Central memory CD8-positive, alpha-beta T cell (primary cell): Measurements from ENCODE around the gene SLC11A1.

ENCODE experiments used
- ATAC-seq: fragments of 150-1000 bp; cut with Tn5 transposase; replicated peaks from 2 replicates; pipeline ENCODE4 v1.10.0; 2022; ENCODE audit warnings: mild to moderate bottlenecking, moderate FRiP score, moderate number of reproducible peaks; ENCODE audit not compliant: poor library complexity, severe bottlenecking; ENCODE audit errors: extremely low read depth
- DNase-seq, 2 donors: peaks; one replicate each; pipeline ENCODE4 v3.0.0; 2021; ENCODE audit warnings: low spot score in 2 of 2
- H3K27ac Mint-ChIP-seq: one replicate; pipeline ENCODE4 v1.8.0; 2022; ENCODE audit warnings: low read depth, mild to moderate bottlenecking, moderate library complexity, mixed read lengths
- H3K27me3 Mint-ChIP-seq: one replicate; pipeline ENCODE4 v1.8.0; 2022; ENCODE audit warnings: mixed read lengths
- H3K36me3 Mint-ChIP-seq: one replicate; pipeline ENCODE4 v1.8.0; 2022; ENCODE audit warnings: mild to moderate bottlenecking, moderate library complexity, mixed read lengths; ENCODE audit not compliant: insufficient read depth
- H3K4me1 Mint-ChIP-seq: one replicate; pipeline ENCODE4 v1.8.0; 2022; ENCODE audit warnings: mixed read lengths
- H3K4me3 Mint-ChIP-seq: one replicate; pipeline ENCODE4 v1.8.0; 2022; ENCODE audit warnings: mild to moderate bottlenecking, moderate library complexity, mixed read lengths
- H3K9me3 Mint-ChIP-seq: one replicate; pipeline ENCODE4 v1.8.0; 2022; ENCODE audit warnings: mixed read lengths

Gene SLC11A1

DNA sequence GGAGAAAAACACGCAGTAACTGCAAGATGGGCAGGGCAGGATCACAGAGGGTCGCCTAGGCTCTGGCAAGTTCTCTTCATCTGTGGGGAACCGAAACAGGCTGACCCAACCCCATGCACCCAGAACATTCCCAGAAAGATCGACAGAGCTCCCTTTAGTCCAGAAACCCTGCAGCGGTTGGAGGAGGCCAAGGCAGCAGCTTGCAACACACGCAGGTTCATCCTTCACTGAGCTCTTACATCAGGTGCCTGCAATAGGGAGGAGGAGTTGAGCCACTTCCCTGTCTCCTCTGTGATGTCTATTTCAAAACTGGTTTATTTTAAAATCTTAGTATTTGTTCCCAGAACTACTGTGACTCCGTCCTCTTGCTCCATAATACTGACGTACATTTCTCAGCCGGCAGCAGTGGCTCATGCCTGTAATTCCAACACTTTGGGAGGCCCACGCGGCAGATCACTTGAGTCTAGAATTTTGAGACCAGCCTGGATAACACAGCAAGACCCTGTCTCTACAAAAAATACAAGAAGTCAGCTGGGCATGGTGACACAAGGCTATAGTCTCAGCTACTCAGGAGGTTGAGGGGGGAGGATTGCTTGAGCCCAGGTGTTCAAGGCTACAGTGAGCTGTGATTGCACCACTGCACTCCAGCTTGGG lies 11.5 kb upstream of the SLC11A1 start:
- H3K4me1 Mint-ChIP-seq = peaks cover 4% of the 10 kb centered on the region
- H3K4me3 Mint-ChIP-seq = no peak overlapping the region
- H3K27me3 Mint-ChIP-seq = no peaks in the 10 kb centered on the region
- H3K27ac Mint-ChIP-seq = no peak overlapping the region
- peaks cover 5% of the 10 kb centered on the region for H3K36me3 Mint-ChIP-seq
- no peaks in the 10 kb centered on the region for H3K9me3 Mint-ChIP-seq
- no peak for DNase-seq
- no peak for ATAC-seq

DNA sequence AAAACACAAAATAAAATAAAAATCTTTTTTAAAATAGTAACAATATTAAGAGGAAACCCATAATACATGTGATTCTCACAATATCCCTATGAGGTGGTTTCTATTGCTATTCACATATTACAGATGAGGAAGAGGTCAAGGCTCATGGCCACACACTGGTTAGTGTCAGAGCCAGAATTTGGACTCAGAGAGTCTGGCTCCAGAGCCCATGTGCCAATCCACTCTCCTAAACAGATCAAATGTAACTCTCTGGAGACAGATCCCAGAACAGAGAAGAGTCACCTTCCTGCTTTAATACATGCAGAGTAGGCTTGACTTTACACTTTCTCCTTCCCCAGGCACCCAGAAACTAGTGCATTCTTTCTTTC lies 10.1 kb upstream of the SLC11A1 start:
- Mint-ChIP-seq H3K36me3 (peaks cover 5% of the 10 kb centered on the region), H3K4me1 (no peaks in the 10 kb centered on the region), H3K27me3 (no peaks in the 10 kb centered on the region), H3K9me3 (no peaks in the 10 kb centered on the region), H3K27ac (no peak overlapping the region), H3K4me3 (no peak overlapping the region)
- no peak for DNase-seq
- ATAC-seq = no peak

DNA sequence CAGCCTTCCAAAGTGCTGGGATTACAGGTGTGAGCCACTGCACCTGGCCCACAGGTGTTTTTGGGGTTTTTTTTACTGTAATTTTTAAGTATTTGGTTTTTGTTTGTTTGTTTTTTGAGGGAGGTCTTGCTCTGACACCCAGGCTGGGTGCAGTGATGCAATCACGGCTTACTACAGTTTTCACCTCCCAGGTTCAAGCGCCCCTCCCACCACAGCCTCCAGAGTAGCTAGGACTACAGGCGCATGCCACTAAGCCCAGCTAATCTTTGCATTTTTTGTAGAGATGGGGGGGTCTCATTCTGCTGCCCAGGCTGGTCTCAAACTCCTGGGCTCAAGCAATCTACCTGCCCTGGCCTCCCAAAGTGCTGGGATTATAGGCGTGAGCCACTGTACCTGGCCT lies 7.3 kb upstream of the SLC11A1 start:
- no peak for ATAC-seq
- Mint-ChIP-seq H3K4me1 (no peaks in the 10 kb centered on the region), H3K9me3 (no peaks in the 10 kb centered on the region), H3K4me3 (no peak overlapping the region), H3K27me3 (no peaks in the 10 kb centered on the region), H3K27ac (no peak overlapping the region), H3K36me3 (no peaks in the 10 kb centered on the region)
- DNase-seq = no peak

DNA sequence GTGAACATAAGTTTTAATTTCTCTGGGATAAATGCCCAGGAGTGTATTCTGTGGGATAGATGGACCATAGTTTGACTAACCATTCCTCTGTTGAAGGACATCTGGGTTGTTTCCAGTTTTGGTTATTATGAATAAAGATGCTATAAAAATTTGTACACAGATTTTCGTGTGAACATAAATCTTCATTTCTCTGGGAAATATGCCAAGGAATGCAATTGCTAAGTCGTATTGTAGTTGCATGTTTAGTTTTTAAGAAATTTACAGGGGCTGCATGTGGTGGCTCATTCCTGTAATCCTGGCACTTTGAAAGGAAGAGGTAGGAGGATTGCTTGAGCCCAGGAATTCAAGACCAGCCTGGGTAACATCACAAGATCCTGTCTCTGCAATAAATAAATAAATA lies 6.9 kb upstream of the SLC11A1 start:
- Mint-ChIP-seq H3K4me3 (no peak overlapping the region), H3K9me3 (no peaks in the 10 kb centered on the region), H3K36me3 (no peaks in the 10 kb centered on the region), H3K4me1 (no peaks in the 10 kb centered on the region), H3K27ac (no peak overlapping the region), H3K27me3 (no peaks in the 10 kb centered on the region)
- DNase-seq (no peak), ATAC-seq (no peak)

DNA sequence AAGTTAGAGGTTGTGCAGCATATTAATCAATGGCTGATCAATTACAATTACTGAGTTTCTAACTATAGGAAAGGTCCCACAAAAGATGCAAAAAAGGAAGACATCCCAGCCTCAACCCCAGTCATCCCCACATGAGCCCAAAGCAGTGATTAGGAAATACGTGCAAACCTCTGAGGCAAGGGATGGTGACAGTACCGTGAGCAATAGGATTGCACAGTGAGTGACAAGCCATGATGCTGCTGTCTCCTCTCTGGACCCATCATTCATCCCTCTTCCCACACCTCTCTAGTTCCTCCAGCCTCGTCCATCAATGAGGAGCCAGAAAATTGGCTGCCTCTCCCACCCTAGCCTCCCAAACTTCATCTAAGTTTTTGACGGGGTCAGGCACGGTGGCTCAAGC lies 4.0 kb upstream of the SLC11A1 start:
- ATAC-seq = no peak

DNA sequence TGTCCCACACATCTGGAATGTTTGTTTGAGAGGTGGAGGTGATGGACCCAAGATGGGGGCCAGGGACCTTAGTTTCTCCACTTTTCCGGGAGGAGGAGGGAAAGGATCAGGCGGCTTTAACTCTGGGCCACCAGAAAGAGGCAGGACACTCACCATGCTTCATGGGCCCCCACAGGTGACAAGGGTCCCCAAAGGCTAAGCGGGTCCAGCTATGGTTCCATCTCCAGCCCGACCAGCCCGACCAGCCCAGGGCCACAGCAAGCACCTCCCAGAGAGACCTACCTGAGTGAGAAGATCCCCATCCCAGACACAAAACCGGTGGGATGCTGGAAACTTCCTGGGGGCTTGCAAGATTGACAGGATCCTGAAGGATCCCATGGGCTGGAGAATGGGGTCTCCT lies 712 bp downstream of the SLC11A1 start:
- Mint-ChIP-seq H3K4me1 (peaks cover 12% of the 10 kb centered on the region), H3K27ac (no peak overlapping the region), H3K36me3 (no peaks in the 10 kb centered on the region), H3K27me3 (peaks cover 12% of the 10 kb centered on the region), H3K9me3 (no peaks in the 10 kb centered on the region), H3K4me3 (no peak overlapping the region)
- ATAC-seq (no peak), DNase-seq (no peak)

More for the DNA sequence above, 4.0 kb upstream of the SLC11A1 start:
- H3K4me3 Mint-ChIP-seq = no peak overlapping the region
- no peaks in the 10 kb centered on the region for H3K9me3 Mint-ChIP-seq
- H3K27ac Mint-ChIP-seq = no peak overlapping the region
- no peaks in the 10 kb centered on the region for H3K27me3 Mint-ChIP-seq
- peaks cover 7% of the 10 kb centered on the region for H3K4me1 Mint-ChIP-seq
- no peak for DNase-seq
- H3K36me3 Mint-ChIP-seq = no peaks in the 10 kb centered on the region

DNA sequence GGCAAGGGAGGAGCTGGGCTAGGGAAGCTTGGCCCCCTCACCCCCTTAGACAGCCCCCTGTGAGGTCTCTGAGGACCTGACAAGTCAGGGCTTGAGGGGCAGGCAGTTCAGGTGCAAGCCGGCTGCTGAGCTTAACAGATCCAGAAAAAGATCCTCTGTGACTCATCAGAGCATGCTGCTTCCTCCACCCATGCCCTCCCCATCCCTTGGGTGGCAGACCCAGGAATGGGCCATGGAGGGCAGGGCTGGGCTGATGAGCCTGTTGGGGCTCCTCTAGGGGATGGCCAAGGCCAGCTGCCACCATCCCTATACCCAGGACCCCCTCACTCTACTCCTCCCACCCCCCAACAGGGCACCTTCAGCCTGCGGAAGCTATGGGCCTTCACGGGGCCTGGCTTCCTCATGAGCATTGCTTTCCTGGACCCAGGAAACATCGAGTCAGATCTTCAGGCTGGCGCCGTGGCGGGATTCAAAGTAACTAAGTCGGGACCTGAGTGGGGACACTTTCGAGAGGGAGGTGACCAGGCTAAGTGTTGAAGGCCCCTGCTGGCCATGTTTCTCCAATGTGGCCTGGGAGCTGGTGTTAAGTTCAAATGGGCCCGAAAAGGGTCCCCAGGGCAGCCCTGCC lies 1.9 kb downstream of the SLC11A1 start:
- DNase-seq (no peak), ATAC-seq (no peak)
- Mint-ChIP-seq H3K36me3 (no peaks in the 10 kb centered on the region), H3K27me3 (peaks cover 12% of the 10 kb centered on the region), H3K27ac (no peak overlapping the region), H3K4me3 (no peak overlapping the region), H3K4me1 (peaks cover 12% of the 10 kb centered on the region), H3K9me3 (no peaks in the 10 kb centered on the region)

DNA sequence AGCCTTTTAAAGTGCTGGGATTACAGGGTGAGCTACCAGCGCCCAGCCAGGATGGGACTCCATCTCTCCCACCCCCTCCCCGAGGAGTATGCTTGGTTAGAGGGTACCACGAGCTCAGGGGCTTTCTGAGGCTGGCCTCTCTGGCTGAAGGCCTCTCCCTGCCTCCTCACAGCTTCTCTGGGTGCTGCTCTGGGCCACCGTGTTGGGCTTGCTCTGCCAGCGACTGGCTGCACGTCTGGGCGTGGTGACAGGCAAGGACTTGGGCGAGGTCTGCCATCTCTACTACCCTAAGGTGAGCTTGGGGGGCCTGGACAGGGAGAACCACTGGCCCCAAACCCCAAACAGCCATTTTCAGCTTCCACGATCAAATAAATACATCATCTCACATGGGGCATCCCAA lies 2.9 kb downstream of the SLC11A1 start:
- peaks cover 12% of the 10 kb centered on the region for H3K27me3 Mint-ChIP-seq
- H3K27ac Mint-ChIP-seq = no peak overlapping the region
- ATAC-seq (no peak), DNase-seq (no peak)
- H3K9me3 Mint-ChIP-seq = no peaks in the 10 kb centered on the region
- no peaks in the 10 kb centered on the region for H3K36me3 Mint-ChIP-seq
- peaks cover 12% of the 10 kb centered on the region for H3K4me1 Mint-ChIP-seq
- H3K4me3 Mint-ChIP-seq = no peak overlapping the region

DNA sequence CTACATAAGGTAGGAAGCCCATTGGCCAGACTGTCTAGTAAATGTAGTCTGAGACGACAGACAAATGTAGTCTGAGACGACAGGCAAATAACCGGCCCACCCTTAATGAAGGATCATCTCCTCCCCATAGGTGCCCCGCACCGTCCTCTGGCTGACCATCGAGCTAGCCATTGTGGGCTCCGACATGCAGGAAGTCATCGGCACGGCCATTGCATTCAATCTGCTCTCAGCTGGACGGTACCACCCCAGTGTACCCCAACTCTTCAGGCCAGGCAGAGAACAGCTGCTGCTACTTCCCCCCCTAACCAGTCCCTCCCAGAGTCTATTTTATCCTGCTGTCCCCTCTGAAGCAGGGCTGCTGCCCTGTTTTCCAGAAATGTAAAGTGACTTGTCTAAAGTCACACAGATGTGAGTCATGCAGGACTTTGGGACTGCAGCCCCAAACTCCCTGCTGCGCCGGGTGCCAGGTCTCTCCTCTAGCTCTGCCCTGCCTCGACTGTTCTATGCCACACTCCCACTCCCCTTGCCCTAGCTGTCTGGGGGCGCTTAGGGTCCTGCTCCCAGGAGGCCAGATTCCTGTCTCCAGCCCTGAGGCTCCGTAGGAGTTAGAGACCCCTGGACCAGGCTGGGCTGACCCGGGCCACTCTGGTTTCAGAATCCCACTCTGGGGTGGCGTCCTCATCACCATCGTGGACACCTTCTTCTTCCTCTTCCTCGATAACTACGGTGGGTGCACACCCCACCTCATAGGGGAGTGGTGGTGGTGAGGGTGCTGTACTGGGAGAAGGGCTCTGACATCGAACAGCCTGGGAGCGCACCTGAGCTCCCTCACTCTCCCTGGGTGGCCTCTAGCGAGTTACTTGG lies 4.7 kb downstream of the SLC11A1 start:
- Mint-ChIP-seq H3K9me3 (no peaks in the 10 kb centered on the region), H3K4me1 (peaks cover 8% of the 10 kb centered on the region), H3K36me3 (no peaks in the 10 kb centered on the region), H3K4me3 (no peak overlapping the region), H3K27ac (no peak overlapping the region), H3K27me3 (peaks cover 12% of the 10 kb centered on the region)
- DNase-seq (no peak), ATAC-seq (no peak)

DNA sequence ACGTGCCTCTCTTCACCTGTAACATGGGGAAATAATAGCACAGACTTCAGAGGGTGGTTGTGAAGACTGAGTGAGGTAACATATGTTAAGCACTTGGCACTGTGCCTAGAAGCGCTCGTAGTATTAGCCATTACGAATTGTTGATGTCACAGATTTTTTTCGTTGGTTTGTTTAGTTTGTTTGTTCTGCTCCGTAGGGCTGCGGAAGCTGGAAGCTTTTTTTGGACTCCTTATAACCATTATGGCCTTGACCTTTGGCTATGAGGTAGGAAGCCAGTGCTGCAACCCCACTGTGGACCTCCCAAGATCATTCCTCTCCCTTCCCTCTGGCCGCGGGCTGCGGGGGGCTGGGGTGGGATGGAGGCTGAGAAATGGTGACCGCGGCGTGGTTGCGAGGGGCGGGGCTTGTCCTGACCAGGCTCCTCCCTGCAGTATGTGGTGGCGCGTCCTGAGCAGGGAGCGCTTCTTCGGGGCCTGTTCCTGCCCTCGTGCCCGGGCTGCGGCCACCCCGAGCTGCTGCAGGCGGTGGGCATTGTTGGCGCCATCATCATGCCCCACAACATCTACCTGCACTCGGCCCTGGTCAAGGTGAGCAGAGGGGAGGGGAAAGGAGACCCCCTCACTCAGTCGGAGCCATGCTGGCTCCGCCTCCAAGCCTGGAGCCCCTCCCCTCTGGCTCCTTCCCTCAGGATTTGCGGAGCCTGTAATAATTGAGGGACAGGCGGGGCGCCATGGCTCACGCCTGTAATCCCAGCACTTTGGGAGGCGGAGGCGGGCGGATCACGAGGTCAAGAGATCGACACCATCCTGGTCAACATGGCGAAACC lies 5.5 kb downstream of the SLC11A1 start:
- peaks cover 7% of the 10 kb centered on the region for H3K4me1 Mint-ChIP-seq
- no peaks in the 10 kb centered on the region for H3K9me3 Mint-ChIP-seq
- ATAC-seq = peak; percentile 32
- H3K36me3 Mint-ChIP-seq = no peaks in the 10 kb centered on the region
- no peak for DNase-seq
- peaks cover 12% of the 10 kb centered on the region for H3K27me3 Mint-ChIP-seq
- no peak overlapping the region for H3K27ac Mint-ChIP-seq
- no peak overlapping the region for H3K4me3 Mint-ChIP-seq

DNA sequence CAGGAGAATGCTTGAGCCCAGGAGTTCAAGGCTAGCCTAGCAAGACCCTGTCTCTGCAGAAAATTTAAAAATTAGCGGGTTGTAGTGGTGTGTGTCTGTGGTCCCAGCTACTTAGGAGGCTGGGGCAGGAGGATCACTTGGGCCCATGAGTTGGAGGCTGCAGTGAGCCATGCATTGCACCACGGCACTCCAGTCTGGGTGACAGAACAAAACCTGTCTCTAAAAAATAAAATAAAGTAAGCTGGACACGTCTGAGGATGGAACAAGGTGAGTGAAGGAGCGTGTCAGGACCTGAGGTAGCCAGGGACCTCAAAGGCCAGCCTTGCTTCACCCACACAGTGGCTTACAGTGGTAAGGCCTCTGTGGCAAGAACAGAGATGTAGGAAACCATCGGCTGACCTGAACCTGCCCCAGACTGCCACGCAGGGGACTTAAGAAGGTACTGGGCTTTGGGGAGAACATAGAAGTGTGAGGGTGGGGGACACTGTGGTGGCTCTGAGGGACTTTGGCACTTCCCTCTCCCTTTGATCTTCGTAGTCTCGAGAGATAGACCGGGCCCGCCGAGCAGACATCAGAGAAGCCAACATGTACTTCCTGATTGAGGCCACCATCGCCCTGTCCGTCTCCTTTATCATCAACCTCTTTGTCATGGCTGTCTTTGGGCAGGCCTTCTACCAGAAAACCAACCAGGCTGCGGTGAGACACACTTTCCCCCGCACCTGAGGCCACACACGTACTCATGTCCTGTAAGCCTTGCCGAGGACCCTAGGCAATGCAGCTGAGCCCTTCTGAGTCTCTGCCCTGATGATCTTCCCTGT lies 7.5 kb downstream of the SLC11A1 start:
- Mint-ChIP-seq H3K36me3 (peaks cover 2% of the 10 kb centered on the region), H3K27me3 (peaks cover 12% of the 10 kb centered on the region), H3K9me3 (no peaks in the 10 kb centered on the region), H3K4me1 (peaks cover 26% of the 10 kb centered on the region), H3K4me3 (no peak overlapping the region), H3K27ac (no peak overlapping the region)
- ATAC-seq (no peak), DNase-seq (no peak)

DNA sequence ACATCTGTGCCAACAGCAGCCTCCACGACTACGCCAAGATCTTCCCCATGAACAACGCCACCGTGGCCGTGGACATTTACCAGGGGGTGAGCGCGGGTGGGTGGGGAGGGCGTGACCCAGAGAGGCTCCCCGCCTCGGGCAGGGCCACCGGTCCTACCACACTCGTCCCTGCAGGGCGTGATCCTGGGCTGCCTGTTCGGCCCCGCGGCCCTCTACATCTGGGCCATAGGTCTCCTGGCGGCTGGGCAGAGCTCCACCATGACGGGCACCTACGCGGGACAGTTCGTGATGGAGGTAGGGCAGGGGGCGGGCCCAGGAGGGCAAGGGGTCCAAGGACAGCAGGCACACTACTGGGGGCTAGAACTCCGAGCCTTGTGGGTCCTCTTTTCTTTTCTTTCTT lies 9.1 kb downstream of the SLC11A1 start:
- Mint-ChIP-seq H3K36me3 (peaks cover 6% of the 10 kb centered on the region), H3K27me3 (peaks cover 12% of the 10 kb centered on the region), H3K27ac (no peak overlapping the region), H3K4me1 (peaks cover 39% of the 10 kb centered on the region), H3K9me3 (no peaks in the 10 kb centered on the region), H3K4me3 (no peak overlapping the region)
- DNase-seq = no peak
- ATAC-seq = no peak
